Upper lobe of left lung (tissue), 4 donors: Measurements from ENCODE around the gene ELK3.

Source experiments
- EP300 ChIP-seq, 4 donors: sonication (generic); formaldehyde crosslinking; IDR thresholded peaks; one replicate each; pipeline ENCODE4 v1.5.1; 2017; ENCODE audit warnings: antibody characterized with exemption in 4 of 4, control low read depth in 2 of 4
- POLR2AphosphoS5 ChIP-seq, 2 donors: sonication (generic); formaldehyde crosslinking; IDR thresholded peaks; one replicate each; pipeline ENCODE4 v1.5.1; 2017; ENCODE audit warnings: antibody characterized with exemption in 2 of 2
- TF ChIP-seq, protein P1 (sequence below), 6 experiments: fragments of 450-650 bp in 4 of 6; fragments of 200-600 bp in 2 of 6; sonication (generic) in 2 of 6; IDR thresholded peaks; one replicate each; pipeline ENCODE4 v1.5.1; 2016 to 2019; ENCODE audit warnings: antibody characterized with exemption in 6 of 6

DNA sequence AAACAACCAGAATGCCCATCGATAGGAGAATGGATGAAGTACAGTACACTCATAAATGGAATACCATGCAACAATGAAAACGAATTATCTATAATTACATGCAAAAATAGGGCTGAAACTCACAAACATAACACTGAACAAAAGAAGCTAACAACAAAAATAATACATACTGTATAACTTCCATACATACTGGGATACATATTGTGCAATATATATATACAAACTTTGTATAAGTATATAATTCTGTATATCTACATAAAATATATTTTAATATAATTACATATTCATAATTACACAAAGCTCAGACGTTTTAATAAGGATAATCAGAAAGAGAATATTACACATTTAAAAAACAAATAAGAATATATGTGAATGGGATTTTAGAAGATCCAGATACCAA is 115.9 kb downstream of the ELK3 start:
- no peak for TF ChIP-seq POLR2AphosphoS5 (IDR thresholded peaks at IDR 0.05)
- TF ChIP-seq, protein P1, sequence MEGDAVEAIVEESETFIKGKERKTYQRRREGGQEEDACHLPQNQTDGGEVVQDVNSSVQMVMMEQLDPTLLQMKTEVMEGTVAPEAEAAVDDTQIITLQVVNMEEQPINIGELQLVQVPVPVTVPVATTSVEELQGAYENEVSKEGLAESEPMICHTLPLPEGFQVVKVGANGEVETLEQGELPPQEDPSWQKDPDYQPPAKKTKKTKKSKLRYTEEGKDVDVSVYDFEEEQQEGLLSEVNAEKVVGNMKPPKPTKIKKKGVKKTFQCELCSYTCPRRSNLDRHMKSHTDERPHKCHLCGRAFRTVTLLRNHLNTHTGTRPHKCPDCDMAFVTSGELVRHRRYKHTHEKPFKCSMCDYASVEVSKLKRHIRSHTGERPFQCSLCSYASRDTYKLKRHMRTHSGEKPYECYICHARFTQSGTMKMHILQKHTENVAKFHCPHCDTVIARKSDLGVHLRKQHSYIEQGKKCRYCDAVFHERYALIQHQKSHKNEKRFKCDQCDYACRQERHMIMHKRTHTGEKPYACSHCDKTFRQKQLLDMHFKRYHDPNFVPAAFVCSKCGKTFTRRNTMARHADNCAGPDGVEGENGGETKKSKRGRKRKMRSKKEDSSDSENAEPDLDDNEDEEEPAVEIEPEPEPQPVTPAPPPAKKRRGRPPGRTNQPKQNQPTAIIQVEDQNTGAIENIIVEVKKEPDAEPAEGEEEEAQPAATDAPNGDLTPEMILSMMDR (IDR thresholded peaks at IDR 0.05): no peak
- no peak for TF ChIP-seq EP300 (IDR thresholded peaks at IDR 0.05)
